Lung (tissue), 12 donors: ENCODE measurements around the gene DENND4B. TPM values are rescaled to one million over a fixed set of nuclear protein-coding genes. Genes with fewer than 3 reads are reported as not detected.
A peak's percentile ranks its signal among the peaks of the same experiment; 100 is the strongest.

Source experiments
- ATAC-seq: fragments of 200-7000 bp; cut with Tn5 transposase; one replicate; pipeline ENCODE4 v1.9.1; 2020; ENCODE audit warnings: moderate number of reproducible peaks; ENCODE audit not compliant: insufficient read depth, low FRiP score
- DNase-seq, 3 donors: peaks; one replicate each; pipeline ENCODE4 v3.0.0-alpha.2; 2013 to 2017
- H3K27ac ChIP-seq, 2 donors: one replicate each; pipeline ENCODE4 v1.5.1; 2013; ENCODE audit warnings: mild to moderate bottlenecking in 2 of 2, moderate library complexity in 2 of 2, control low read depth in 1 of 2, inconsistent platforms in 1 of 2, low read depth in 1 of 2, low read length in 1 of 2
- H3K27me3 ChIP-seq, 3 donors: one replicate each; pipeline ENCODE4 v1.5.1; 2013; ENCODE audit warnings: low read length in 2 of 3; ENCODE audit not compliant: control insufficient read depth in 3 of 3, insufficient read depth in 3 of 3
- H3K36me3 ChIP-seq, 4 donors: one replicate each; pipeline ENCODE4 v1.5.1; 2013; ENCODE audit warnings: low read length in 4 of 4, mild to moderate bottlenecking in 1 of 4, moderate library complexity in 1 of 4; ENCODE audit not compliant: control insufficient read depth in 4 of 4, insufficient read depth in 4 of 4
- H3K4me1 ChIP-seq, 5 donors: one replicate each; pipeline ENCODE4 v1.5.1; 2013; ENCODE audit warnings: low read length in 5 of 5, mild to moderate bottlenecking in 2 of 5, moderate library complexity in 1 of 5; ENCODE audit not compliant: control insufficient read depth in 5 of 5, insufficient read depth in 5 of 5
- H3K4me3 ChIP-seq: one replicate; pipeline ENCODE4 v1.5.1; 2013; ENCODE audit warnings: mild to moderate bottlenecking, control low read depth, moderate library complexity
- H3K9ac ChIP-seq, 2 donors: one replicate each; pipeline ENCODE4 v1.5.1; 2013; ENCODE audit warnings: low read length in 2 of 2, control low read depth in 1 of 2; ENCODE audit not compliant: insufficient read depth in 1 of 2
- H3K9me3 ChIP-seq, 4 donors: one replicate each; pipeline ENCODE4 v1.5.1; 2013; ENCODE audit warnings: low read length in 3 of 4, mild to moderate bottlenecking in 1 of 4, moderate library complexity in 1 of 4; ENCODE audit not compliant: control insufficient read depth in 4 of 4, insufficient read depth in 3 of 4
- WGBS, 2 donors: extraction: QIAGEN DNeasy Blood & Tissue Kit; methylation state at CpG; one replicate each; pipeline ENCODE4 v1.1.7; 2013; 5-methylcytosine and 5-hydroxymethylcytosine counted together
- polyA plus RNA-seq, 2 donors: library from polyadenylated mRNA; stranded (reverse); fragments of 200-250 nt; gene quantifications; one replicate each; pipeline ENCODE4 v1.2.1, GENCODE V29; 2013
- total RNA-seq, 2 donors: library from RNA; depleted of rRNA in 1 of 2; stranded (reverse); fragments of >200 nt in 1 of 2; gene quantifications; one replicate each; pipeline ENCODE4 v1.2.1, GENCODE V29; 2014 to 2021
- TF ChIP-seq, protein P1 (sequence below): IDR thresholded peaks from 2 replicates; pipeline ENCODE4 v1.5.1; 2012; ENCODE audit warnings: mild to moderate bottlenecking; ENCODE audit errors: control extremely low read depth, extremely low read depth
- donor health status: control.
- donor health status: control.
- donor health status: Bipolar disorder and iron deficiency.
- donor health status: healthy.
- donor health status: DM: yes; HTN: yes; CAD: no.

The DENND4B gene
- total and polyA plus RNA-seq, 4 donors = 40.5 to 84.7 (median 59.4) TPM

DNA sequence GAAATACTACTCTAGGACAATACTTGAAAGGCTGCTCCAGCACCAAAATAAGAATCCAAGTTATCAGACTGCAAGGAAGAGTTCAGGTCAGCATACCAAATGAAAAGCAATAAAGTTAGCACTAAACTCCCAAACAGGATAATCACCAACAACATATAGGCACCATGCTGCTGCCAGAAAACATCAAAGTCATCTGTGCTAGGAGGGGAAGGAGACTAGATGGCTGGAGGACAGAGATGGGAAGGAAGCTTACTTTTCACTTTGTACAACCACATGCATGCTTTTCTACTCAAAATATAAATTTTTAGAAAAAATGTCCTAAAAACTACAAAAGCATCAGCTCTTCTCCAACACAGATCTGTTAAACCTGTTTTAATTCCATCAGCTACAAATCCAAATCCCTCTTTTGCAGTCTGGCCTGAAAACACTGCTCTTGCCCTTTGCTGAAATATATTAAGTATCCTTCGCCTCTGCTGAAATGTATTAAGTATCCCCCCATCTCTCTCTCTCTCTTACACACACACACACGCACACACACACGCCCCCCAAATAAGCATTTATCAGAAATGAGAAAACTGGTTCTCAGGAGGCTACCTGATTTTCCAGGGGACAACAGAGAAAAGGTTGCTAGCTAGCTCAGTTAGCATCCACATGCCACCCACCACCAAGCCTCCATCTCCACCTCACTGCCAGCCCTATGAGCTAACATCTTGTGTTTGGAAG is 25.3 kb downstream of the DENND4B start:
- Histone ChIP-seq H3K36me3 (peaks cover 0 to 10% (median 2%) of the 10 kb centered on the region in 4 donors), H3K4me3 (peak overlapping the region; percentile 50), H3K9ac (peak overlapping the region; percentile 33 to 88), H3K27me3 (no peaks in the 10 kb centered on the region), H3K4me1 (peaks cover 6 to 25% (median 21%) of the 10 kb centered on the region in 5 donors), H3K9me3 (no peaks in the 10 kb centered on the region), H3K27ac (peak overlapping the region; percentile 37 to 65)
- ATAC-seq = no peak
- DNase-seq = no peak
- TF ChIP-seq, protein P1, sequence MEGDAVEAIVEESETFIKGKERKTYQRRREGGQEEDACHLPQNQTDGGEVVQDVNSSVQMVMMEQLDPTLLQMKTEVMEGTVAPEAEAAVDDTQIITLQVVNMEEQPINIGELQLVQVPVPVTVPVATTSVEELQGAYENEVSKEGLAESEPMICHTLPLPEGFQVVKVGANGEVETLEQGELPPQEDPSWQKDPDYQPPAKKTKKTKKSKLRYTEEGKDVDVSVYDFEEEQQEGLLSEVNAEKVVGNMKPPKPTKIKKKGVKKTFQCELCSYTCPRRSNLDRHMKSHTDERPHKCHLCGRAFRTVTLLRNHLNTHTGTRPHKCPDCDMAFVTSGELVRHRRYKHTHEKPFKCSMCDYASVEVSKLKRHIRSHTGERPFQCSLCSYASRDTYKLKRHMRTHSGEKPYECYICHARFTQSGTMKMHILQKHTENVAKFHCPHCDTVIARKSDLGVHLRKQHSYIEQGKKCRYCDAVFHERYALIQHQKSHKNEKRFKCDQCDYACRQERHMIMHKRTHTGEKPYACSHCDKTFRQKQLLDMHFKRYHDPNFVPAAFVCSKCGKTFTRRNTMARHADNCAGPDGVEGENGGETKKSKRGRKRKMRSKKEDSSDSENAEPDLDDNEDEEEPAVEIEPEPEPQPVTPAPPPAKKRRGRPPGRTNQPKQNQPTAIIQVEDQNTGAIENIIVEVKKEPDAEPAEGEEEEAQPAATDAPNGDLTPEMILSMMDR = no peak
- WGBS, 2 donors = 25 to 43% methylated on average over 3 of the region's 3 CpGs

DNA sequence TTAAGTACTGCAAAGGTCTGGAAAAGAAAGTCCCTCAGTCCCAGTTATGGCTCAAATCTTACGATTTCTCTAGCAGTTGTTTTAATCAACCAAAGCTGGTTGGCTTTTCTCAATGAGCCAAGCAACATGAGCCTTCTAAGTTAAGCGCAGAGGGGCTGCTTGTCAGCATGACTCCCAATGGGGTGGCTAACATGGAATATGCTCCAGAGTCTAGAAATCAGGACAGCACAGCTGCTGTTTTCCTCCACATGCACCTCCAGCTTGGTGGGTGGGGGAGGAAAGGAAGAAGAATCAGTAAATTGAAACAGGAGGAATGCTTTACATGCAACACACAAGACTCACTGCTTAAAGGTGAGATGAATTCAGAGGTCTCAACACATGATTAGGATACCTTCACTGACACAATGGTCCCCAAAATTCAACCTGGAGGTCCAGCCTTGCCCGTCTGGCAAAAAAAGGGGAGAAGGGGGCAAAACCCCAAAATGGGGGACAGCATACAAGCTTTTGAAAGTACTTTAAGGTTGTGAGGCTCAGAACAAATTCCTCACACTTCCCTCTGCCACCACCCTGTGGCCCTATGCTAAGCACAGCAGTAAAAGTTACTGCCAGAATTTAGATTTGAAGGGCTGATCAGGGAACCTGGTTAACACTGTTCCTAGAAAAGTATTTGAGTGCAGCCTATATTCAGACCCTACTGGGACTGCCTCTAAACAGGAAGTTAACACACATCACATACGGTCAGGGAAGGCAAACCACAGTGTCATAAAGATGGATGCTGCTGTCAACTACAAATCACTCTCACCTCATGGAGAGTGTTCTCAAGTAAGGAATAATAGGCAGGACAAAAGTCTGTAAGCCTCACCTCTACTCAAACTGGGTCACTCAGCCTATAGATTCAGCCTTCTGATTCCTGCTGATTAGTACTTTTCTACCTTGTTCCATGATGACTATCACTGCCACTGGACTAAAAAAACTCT is 26.4 kb downstream of the DENND4B start:
- Histone ChIP-seq H3K27ac (peak overlapping the region; percentile 35 to 37), H3K36me3 (peaks cover 0 to 10% (median 4%) of the 10 kb centered on the region in 4 donors), H3K4me1 (peaks cover 6 to 25% (median 21%) of the 10 kb centered on the region in 5 donors), H3K27me3 (no peaks in the 10 kb centered on the region), H3K9ac (peak overlapping the region in 1 of 2 donors; percentile 56), H3K4me3 (no peak overlapping the region), H3K9me3 (no peaks in the 10 kb centered on the region)
- ATAC-seq (no peak), DNase-seq (peak in 1 of 3 donors; percentile 33)
- TF ChIP-seq, protein P1 = no peak
- WGBS, 2 donors = 46 to 48% methylated on average over 4 of the region's 4 CpGs

DNA sequence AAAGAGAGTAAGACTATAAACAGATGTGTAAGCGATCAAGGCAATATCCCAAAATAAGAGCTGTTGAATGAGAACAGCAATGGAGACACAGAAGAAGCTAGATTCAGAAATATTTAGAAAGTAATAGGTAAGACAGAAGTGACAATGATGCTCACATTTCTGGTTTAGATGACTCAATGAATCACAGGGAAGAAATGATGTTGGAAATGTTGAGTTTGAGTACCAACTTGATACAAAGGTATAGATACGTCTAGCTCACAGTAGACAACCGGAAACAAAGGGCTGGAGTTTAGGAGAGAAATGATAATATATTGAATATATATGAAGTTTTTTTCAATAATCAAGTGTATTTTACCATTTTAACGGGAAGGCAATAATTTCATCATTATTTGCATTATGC is 30.2 kb downstream of the DENND4B start:
- no peak for ATAC-seq
- Histone ChIP-seq H3K9ac (no peak overlapping the region), H3K27ac (no peak overlapping the region), H3K27me3 (no peaks in the 10 kb centered on the region), H3K4me3 (no peak overlapping the region), H3K9me3 (no peaks in the 10 kb centered on the region), H3K4me1 (peaks cover 4 to 22% (median 12%) of the 10 kb centered on the region in 5 donors), H3K36me3 (peaks cover under 1 to 10% (median 5%) of the 10 kb centered on the region in 4 donors)
- WGBS, 2 donors = 83 to 92% methylated on average over 4 of the region's 4 CpGs
- TF ChIP-seq, protein P1 = no peak
- DNase-seq = no peak
